ENCODE results near the gene EXOC3L1. TPM values are rescaled to one million over a fixed set of nuclear protein-coding genes. Genes with fewer than 3 reads are reported as not detected.

EXOC3L1 gene
- total RNA-seq, 1 experiment from 2014 or later: 1.4 TPM

- DNase-seq (ENCODE audit: low read depth): peak; percentile 98
Observed at GRCh38 chr16:67183627-67184452, 6.1 kb downstream of the EXOC3L1 start, which contains the start of gene MATCAP1. Gene MATCAP1, minus strand, starts transcription at chr16:67183963. Its CDS starts 3,353 bp downstream, at chr16:67180610.

- DNase-seq (ENCODE audit: low read depth): no peak
Observed at GRCh38 chr16:67183284-67183626, 6.7 kb downstream of the EXOC3L1 start.

- no peak for DNase-seq (ENCODE audit: low read depth)
Observed at GRCh38 chr16:67182288-67182687, 7.6 kb downstream of the EXOC3L1 start.

DNA sequence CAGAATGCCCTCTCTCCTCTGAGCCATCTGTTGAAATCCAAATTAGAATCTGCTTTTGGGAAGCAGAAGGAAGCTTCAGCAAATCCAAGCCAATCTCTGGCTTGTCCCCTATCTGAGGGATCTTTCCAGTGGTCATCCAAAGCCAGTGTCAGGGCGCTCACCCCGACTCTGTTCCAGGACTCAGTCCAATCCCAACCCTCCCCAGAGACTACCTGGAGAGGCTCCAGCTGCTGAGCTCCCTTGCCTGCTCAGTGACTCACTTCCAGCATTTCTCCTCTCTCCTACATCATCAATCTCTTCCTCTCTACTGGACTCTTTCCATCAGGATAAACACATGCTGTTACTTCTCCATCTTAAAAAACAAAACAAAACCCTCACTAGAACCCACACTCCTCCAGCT lies 8.6 kb downstream of the EXOC3L1 start:
- peak; percentile 89 for DNase-seq (ENCODE audit: low read depth)

DNA sequence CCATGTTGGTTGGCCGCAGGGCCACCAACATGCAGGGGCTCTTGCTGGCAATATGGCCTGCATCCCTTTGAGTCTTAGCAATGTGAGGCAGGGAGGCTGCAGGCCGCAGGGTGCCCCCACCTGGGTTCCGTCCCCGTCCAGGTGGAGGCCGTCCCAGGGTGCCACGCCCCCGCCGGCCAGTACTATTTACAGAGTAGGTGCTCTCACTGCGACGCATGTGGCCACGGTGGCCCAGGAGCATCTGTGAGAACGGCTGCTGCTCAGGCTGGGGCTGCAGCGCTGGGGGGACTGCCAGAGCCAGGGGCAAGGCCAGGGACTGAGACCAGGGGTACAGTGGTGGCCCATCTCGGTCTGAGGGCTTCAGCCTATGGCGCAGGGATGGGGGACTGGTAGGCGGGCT lies 9.8 kb downstream of the EXOC3L1 start:
- DNase-seq (ENCODE audit: low read depth): no peak

GRCh38 chr16:67179421-67180080 lies 10.4 kb downstream of the EXOC3L1 start:
- DNase-seq (ENCODE audit: low read depth): no peak

GRCh38 chr16:67177743-67178699 lies 11.9 kb downstream of the EXOC3L1 start:
- DNase-seq (ENCODE audit: low read depth): no peak

DNA sequence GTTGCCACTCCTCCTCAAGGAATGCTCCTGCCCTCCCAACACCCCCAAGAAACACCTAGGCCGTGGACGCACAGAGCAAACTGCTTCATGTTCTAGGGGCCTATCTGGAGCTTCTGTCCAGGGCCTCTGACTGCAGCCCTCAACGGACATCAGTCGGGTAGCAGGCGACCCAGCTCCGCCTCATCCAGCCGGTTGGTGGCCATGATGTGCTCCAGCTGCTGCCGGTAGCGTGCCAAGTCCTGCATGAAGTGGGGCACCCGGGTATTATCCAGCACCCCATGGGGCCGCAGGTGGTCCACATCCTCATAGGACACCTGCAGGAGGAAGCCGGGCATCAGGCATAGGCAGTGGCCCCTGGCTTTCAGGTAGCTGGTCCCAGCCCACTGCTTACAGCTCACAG lies 13.3 kb downstream of the EXOC3L1 start:
- no peak for DNase-seq (ENCODE audit: low read depth)

GRCh38 chr16:67174706-67175231 lies 15.2 kb downstream of the EXOC3L1 start:
- no peak for DNase-seq (ENCODE audit: low read depth)

GRCh38 chr16:67173808-67174705 lies 15.9 kb downstream of the EXOC3L1 start:
- DNase-seq (ENCODE audit: low read depth): peak; percentile 91

- no peak for DNase-seq (ENCODE audit: low read depth)
Observed at GRCh38 chr16:67173323-67173722, 16.6 kb downstream of the EXOC3L1 start.

GRCh38 chr16:67170949-67171649 lies 18.8 kb downstream of the EXOC3L1 start:
- no peak for DNase-seq (ENCODE audit: low read depth)

DNA sequence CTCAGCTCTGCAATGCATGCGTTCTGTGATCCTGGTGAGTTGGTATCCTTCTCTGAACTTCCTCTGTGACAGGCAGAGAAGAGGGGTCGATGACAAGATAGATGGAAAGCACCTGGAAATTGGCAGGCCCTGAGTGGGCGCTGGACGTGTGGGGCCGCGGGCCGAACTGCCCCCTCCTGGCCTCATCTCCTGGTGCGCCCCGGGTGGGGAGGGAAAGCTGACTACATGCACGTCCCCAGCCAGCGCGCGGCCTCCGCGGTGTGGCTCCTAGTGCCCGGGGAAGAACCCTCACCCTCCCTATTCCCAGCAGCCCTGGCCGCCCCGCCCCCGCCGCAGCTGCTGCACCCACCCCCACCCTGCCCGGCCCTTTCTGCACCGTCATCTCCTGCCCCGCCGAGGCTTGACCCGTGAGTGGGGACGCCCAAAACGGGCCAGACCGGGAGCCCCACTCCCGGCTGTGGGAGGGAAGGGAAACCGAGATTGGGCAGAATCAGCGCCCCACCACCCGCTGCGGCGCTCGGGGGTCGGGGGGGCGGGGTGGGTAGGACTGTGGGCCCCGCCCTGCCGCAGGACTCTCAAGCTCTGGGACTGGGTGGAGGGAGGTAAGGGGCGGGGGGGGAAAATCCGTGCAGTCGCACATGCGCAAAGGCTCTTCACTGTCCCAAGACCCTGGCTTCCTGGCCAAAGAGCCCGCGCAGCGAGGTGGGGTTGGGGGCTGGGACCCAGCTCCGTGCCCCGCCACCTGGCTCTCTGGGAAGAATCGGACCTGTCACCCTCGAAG lies 19.6 kb downstream of the EXOC3L1 start, which contains the start of gene NOL3:
Gene NOL3, plus strand, starts transcription at position 371 of the 781 bp plus-strand sequence.
- peak; percentile 77 for DNase-seq (ENCODE audit: low read depth)

- no peak for DNase-seq (ENCODE audit: low read depth)
Observed at GRCh38 chr16:67169642-67170167, 20.2 kb downstream of the EXOC3L1 start.

GRCh38 chr16:67169011-67169451 lies 20.9 kb downstream of the EXOC3L1 start:
- no peak for DNase-seq (ENCODE audit: low read depth)

- DNase-seq (ENCODE audit: low read depth): no peak
Observed at GRCh38 chr16:67167588-67167987, 22.3 kb downstream of the EXOC3L1 start.

DNA sequence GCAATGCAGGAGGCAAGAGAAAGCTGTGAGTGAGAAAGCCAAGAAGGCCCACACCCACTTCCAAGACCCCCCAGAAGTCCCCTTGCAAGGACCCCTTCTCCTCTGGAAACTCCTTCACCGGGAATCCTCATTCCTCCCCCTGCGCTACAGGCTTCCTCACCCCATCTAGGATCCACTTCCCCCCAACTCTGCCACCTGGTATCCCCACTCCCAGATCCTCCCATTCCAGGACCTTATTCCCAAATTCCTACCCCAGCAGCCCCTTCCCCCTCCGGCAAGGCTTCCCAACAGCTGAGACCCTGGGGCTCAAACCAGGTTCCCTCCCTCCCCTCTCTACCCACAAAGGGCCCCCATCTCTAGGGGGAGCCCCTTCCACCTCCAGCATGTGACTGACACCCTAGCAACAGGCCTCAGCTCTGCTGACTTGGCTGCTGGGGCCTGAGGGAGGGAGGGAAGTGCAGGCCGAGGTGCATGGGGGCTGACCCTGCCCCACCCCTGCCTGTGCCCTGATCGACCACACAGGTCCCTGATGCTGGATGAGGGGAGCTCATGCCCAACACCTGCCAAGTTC lies 23.3 kb downstream of the EXOC3L1 start:
- no peak for DNase-seq (ENCODE audit: low read depth)

- DNase-seq (ENCODE audit: low read depth): no peak
Observed at GRCh38 chr16:67166110-67166547, 23.8 kb downstream of the EXOC3L1 start.
